ENCODE data around the gene KIF3B.

DNA sequence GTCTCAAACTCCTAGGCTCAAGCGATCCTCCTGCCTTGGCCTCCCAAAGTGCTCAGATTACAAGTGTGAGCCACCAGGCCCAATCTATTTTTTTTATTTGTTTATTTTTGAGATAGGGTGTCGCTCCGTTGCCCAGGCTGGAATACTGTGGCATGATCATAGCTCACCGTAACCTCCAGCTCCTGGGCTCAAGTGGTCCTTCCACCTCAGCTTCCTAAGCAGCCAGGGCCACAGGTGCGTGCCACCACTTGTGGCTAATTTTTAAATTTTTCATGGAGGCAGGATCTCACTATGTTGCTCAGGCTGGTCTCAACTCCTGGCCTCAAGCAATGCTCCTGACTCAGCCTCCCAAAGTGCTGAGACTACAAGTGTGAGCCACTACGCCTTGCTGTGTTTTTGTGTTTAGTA, 9.8 kb downstream of the KIF3B start:
- TF ChIP-seq, protein P1, sequence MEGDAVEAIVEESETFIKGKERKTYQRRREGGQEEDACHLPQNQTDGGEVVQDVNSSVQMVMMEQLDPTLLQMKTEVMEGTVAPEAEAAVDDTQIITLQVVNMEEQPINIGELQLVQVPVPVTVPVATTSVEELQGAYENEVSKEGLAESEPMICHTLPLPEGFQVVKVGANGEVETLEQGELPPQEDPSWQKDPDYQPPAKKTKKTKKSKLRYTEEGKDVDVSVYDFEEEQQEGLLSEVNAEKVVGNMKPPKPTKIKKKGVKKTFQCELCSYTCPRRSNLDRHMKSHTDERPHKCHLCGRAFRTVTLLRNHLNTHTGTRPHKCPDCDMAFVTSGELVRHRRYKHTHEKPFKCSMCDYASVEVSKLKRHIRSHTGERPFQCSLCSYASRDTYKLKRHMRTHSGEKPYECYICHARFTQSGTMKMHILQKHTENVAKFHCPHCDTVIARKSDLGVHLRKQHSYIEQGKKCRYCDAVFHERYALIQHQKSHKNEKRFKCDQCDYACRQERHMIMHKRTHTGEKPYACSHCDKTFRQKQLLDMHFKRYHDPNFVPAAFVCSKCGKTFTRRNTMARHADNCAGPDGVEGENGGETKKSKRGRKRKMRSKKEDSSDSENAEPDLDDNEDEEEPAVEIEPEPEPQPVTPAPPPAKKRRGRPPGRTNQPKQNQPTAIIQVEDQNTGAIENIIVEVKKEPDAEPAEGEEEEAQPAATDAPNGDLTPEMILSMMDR (conservative IDR thresholded peaks at IDR 0.05; ENCODE audit: low read depth, low read length) = no peak
- TF ChIP-seq EZH2phosphoT487 (IDR thresholded peaks at IDR 0.05; ENCODE audit: borderline replicate concordance, low read length) = no peak
